Astrocyte (in vitro differentiated cells and primary cell): Measurements from ENCODE around the gene WDR6. TPM values are rescaled to one million over a fixed set of nuclear protein-coding genes. Genes with fewer than 3 reads are reported as not detected.

ENCODE experiments used
- DNase-seq: peaks from one replicate; pipeline ENCODE4 v3.0.0-alpha.2; 2010; ENCODE audit warnings: low read depth
- FAIRE-seq: peaks from 2 replicates; lab custom pipeline; 2011; peaks lifted over from hg19 to GRCh38; lab: Jason Lieb, UNC
- H2AFZ ChIP-seq: 2 replicates; pipeline ENCODE4 v1.6.0; 2012; ENCODE audit warnings: low read depth, low read length, inconsistent platforms
- H3K27ac ChIP-seq: 2 replicates; pipeline ENCODE4 v1.5.1; 2011; ENCODE audit warnings: low read depth, low read length, inconsistent platforms
- H3K27me3 ChIP-seq: 2 replicates; pipeline ENCODE4 v1.6.0; 2011; ENCODE audit warnings: low read length, inconsistent platforms; ENCODE audit not compliant: insufficient read depth
- H3K36me3 ChIP-seq: 2 replicates; pipeline ENCODE4 v1.5.1; 2011; ENCODE audit warnings: low read length, inconsistent platforms; ENCODE audit not compliant: insufficient read depth
- H3K4me1 ChIP-seq: 2 replicates; pipeline ENCODE4 v1.5.1; 2011; ENCODE audit warnings: low read length, inconsistent platforms; ENCODE audit not compliant: insufficient read depth
- H3K4me2 ChIP-seq: 2 replicates; pipeline ENCODE4 v1.6.0; 2012; ENCODE audit warnings: low read length, inconsistent platforms
- H3K4me3 ChIP-seq: 2 replicates; pipeline ENCODE4 v1.5.1; 2011; ENCODE audit warnings: low read depth, mild to moderate bottlenecking, low read length, inconsistent platforms; ENCODE audit not compliant: insufficient read depth
- H3K79me2 ChIP-seq: 2 replicates; pipeline ENCODE4 v1.6.0; 2012; ENCODE audit warnings: mild to moderate bottlenecking, low read length, inconsistent platforms; ENCODE audit not compliant: insufficient read depth
- H3K9ac ChIP-seq: 2 replicates; pipeline ENCODE4 v1.6.0; 2012; ENCODE audit warnings: mild to moderate bottlenecking, low read length, inconsistent platforms
- H3K9me3 ChIP-seq: 2 replicates; pipeline ENCODE4 v1.5.1; 2012; ENCODE audit warnings: low read depth, mild to moderate bottlenecking, low read length, inconsistent platforms; ENCODE audit not compliant: insufficient read depth
- H4K20me1 ChIP-seq: 2 replicates; pipeline ENCODE4 v1.6.0; 2012; ENCODE audit warnings: low read length, inconsistent platforms; ENCODE audit not compliant: insufficient read depth
- H3K27ac Mint-ChIP-seq: one replicate; pipeline ENCODE4 v1.8.0; 2021; ENCODE audit warnings: mild to moderate bottlenecking, mixed read lengths; ENCODE audit not compliant: unreplicated experiment
- H3K27me3 Mint-ChIP-seq: one replicate; pipeline ENCODE4 v1.8.0; 2021; ENCODE audit warnings: low read depth, mixed read lengths; ENCODE audit not compliant: unreplicated experiment
- H3K36me3 Mint-ChIP-seq: one replicate; pipeline ENCODE4 v1.8.0; 2021; ENCODE audit warnings: low read depth, mixed read lengths; ENCODE audit not compliant: unreplicated experiment
- H3K4me1 Mint-ChIP-seq: one replicate; pipeline ENCODE4 v1.8.0; 2021; ENCODE audit warnings: low read depth, mixed read lengths; ENCODE audit not compliant: unreplicated experiment
- H3K4me3 Mint-ChIP-seq: one replicate; pipeline ENCODE4 v1.8.0; 2021; ENCODE audit warnings: mild to moderate bottlenecking, moderate library complexity, mixed read lengths; ENCODE audit not compliant: unreplicated experiment
- H3K9me3 Mint-ChIP-seq: one replicate; pipeline ENCODE4 v1.8.0; 2021; ENCODE audit warnings: mild to moderate bottlenecking, mixed read lengths; ENCODE audit not compliant: unreplicated experiment
- EZH2 ChIP-seq: IDR thresholded peaks from 2 replicates; pipeline ENCODE4 v1.6.1; 2012; ENCODE audit warnings: mild to moderate bottlenecking, low read length, inconsistent platforms; ENCODE audit not compliant: insufficient read depth
- total RNA-seq: library from RNA; stranded (reverse); gene quantifications from 2 replicates; pipeline ENCODE4 v1.2.1, GENCODE V29; 2021
- TF ChIP-seq, protein P1 (sequence below): IDR thresholded peaks from 2 replicates; pipeline ENCODE4 v1.5.1; 2011; ENCODE audit warnings: low read depth, mild to moderate bottlenecking, inconsistent platforms, low read length, moderate library complexity; ENCODE audit not compliant: insufficient read depth

WDR6 gene
- total RNA-seq, 1 donor from 2014 or later = 130 TPM

DNA sequence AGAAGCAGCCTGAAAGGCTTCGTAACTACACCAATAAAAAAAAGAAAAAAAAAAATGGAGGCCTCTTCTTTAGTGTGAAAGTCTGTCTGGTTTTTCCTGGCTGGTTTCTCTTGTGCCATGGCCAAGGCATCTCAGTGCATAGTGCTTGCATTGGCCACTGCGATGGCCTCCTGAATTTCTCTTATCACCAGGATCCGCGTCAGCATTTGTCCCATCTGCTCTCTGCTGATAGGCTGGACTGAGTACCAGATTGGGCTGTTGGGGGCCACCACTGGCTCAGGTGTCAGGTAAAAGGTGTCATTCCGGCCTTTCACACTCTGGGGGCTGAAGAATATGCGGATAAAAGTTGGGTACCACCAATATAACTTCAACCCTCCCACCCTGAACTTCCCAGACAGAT lies 23.1 kb downstream of the WDR6 start:
- Mint-ChIP-seq H3K9me3 (peaks cover 2% of the 10 kb centered on the region), H3K4me1 (peaks cover 29% of the 10 kb centered on the region), H3K27ac (no peak overlapping the region), H3K27me3 (no peaks in the 10 kb centered on the region), H3K36me3 (peaks cover 30% of the 10 kb centered on the region), H3K4me3 (no peak overlapping the region)
- Histone ChIP-seq H4K20me1 (peaks cover 44% of the 10 kb centered on the region), H3K9ac (no peak overlapping the region), H3K4me3 (no peak overlapping the region), H3K27me3 (no peaks in the 10 kb centered on the region), H3K4me2 (no peak overlapping the region), H2AFZ (no peak overlapping the region), H3K27ac (no peak overlapping the region), H3K4me1 (peaks cover 19% of the 10 kb centered on the region), H3K79me2 (peaks cover 45% of the 10 kb centered on the region), H3K36me3 (peaks cover 53% of the 10 kb centered on the region), H3K9me3 (no peaks in the 10 kb centered on the region)
- no peak for FAIRE-seq
- DNase-seq = no peak
- TF ChIP-seq EZH2 = no peak
- TF ChIP-seq, protein P1, sequence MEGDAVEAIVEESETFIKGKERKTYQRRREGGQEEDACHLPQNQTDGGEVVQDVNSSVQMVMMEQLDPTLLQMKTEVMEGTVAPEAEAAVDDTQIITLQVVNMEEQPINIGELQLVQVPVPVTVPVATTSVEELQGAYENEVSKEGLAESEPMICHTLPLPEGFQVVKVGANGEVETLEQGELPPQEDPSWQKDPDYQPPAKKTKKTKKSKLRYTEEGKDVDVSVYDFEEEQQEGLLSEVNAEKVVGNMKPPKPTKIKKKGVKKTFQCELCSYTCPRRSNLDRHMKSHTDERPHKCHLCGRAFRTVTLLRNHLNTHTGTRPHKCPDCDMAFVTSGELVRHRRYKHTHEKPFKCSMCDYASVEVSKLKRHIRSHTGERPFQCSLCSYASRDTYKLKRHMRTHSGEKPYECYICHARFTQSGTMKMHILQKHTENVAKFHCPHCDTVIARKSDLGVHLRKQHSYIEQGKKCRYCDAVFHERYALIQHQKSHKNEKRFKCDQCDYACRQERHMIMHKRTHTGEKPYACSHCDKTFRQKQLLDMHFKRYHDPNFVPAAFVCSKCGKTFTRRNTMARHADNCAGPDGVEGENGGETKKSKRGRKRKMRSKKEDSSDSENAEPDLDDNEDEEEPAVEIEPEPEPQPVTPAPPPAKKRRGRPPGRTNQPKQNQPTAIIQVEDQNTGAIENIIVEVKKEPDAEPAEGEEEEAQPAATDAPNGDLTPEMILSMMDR = no peak

GRCh38 chr3:49032646-49033304 lies 25.6 kb downstream of the WDR6 start:
- Mint-ChIP-seq H3K27ac (peak overlapping the region; percentile 53), H3K9me3 (no peaks in the 10 kb centered on the region), H3K36me3 (peaks cover 18% of the 10 kb centered on the region), H3K4me3 (no peak overlapping the region), H3K4me1 (peaks cover 25% of the 10 kb centered on the region), H3K27me3 (no peaks in the 10 kb centered on the region)
- Histone ChIP-seq H3K36me3 (peaks cover 34% of the 10 kb centered on the region), H4K20me1 (peaks cover 26% of the 10 kb centered on the region), H3K9me3 (no peaks in the 10 kb centered on the region), H3K27me3 (no peaks in the 10 kb centered on the region), H3K4me2 (no peak overlapping the region), H3K9ac (no peak overlapping the region), H2AFZ (no peak overlapping the region), H3K79me2 (peaks cover 20% of the 10 kb centered on the region), H3K4me3 (no peak overlapping the region), H3K27ac (no peak overlapping the region), H3K4me1 (peaks cover 17% of the 10 kb centered on the region)
- no peak for TF ChIP-seq EZH2
- TF ChIP-seq, protein P1 = no peak
- no peak for DNase-seq
- no peak for FAIRE-seq

DNA sequence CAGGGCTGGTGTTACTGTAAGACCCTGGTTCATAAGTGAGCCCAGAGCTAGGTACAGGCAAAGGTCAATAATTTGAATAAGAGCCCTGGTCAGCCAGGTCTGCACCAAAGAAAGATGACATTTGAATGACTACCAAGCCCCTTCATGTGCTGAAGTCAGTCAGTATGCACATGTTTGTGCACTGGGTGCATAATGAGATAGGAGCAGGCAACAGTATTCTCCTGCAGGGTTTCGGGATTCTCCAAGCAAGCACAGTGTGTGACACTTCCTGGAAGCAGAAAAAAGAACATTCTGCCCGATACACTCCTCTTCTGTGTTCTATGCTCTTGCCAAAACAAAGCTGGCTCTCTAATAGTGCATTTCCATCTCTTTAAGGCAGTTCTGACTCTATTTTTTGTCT lies 27.5 kb downstream of the WDR6 start:
- H3K27me3 ChIP-seq = no peaks in the 10 kb centered on the region
- no peaks in the 10 kb centered on the region for H3K9me3 ChIP-seq
- H2AFZ ChIP-seq = no peak overlapping the region
- DNase-seq (no peak), FAIRE-seq (no peak)
- H3K36me3 ChIP-seq = peaks cover 36% of the 10 kb centered on the region
- no peaks in the 10 kb centered on the region for H3K9me3 Mint-ChIP-seq
- H3K9ac ChIP-seq = no peak overlapping the region
- no peak overlapping the region for H3K4me2 ChIP-seq
- H3K4me1 Mint-ChIP-seq = peaks cover 17% of the 10 kb centered on the region
- H3K4me3 Mint-ChIP-seq = no peak overlapping the region
- peaks cover 16% of the 10 kb centered on the region for H3K36me3 Mint-ChIP-seq
- TF ChIP-seq, protein P1 = no peak
- no peak for TF ChIP-seq EZH2
- H3K27me3 Mint-ChIP-seq = no peaks in the 10 kb centered on the region
- H3K4me1 ChIP-seq = peaks cover 6% of the 10 kb centered on the region
- no peak overlapping the region for H3K27ac ChIP-seq
- H4K20me1 ChIP-seq = peaks cover 19% of the 10 kb centered on the region
- peaks cover 6% of the 10 kb centered on the region for H3K79me2 ChIP-seq
- no peak overlapping the region for H3K4me3 ChIP-seq
- no peak overlapping the region for H3K27ac Mint-ChIP-seq
